ENCODE data around the gene DNAH10. TPM values are rescaled to one million over a fixed set of nuclear protein-coding genes. Genes with fewer than 3 reads are reported as not detected.

DNAH10 gene
- total and polyA plus RNA-seq, 2 of the 13 experiments (the other 11 are each of a cell fraction or from before 2014, with no cell fraction given), result 0.01 to 0.02 TPM

DNA sequence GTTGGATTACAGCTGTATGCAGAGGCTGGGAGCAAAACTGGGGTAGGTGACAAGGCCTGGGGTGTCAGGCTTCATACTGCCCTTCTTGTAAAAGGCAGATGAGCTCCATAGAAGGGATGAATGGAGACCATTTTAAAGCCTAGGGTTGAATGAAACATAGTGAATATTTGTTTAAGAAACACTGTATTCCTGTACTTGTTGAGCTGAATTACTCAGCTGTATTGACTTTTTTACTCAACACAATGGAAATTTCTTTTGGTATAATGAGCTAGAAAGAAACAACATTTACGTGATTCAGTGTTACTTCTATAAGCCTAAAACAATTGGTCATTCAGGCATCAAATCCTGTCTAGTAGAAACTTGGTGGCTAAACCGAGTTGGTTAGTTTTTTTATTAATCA is 35.9 kb upstream of the DNAH10 start:
- WGBS (ENCODE audit: low lambda C conversion rate), result 90% methylated on average over 2 of the region's 2 CpGs
- no peak for DNase-seq (ENCODE audit: low spot score)

More for the DNA sequence above, 35.9 kb upstream of the DNAH10 start:
- Histone ChIP-seq H4K20me1 (ENCODE audit: insufficient read depth, low read length) (no peaks in the 10 kb centered on the region), H3K9me3 (ENCODE audit: low read length) (no peaks in the 10 kb centered on the region), H3K27ac (ENCODE audit: extremely low read length, insufficient read depth, low read length) (no peak overlapping the region), H3K79me2 (ENCODE audit: insufficient read depth, low read length) (no peaks in the 10 kb centered on the region), H3K27me3 (ENCODE audit: control insufficient read depth in 1 of 2, insufficient read depth in 2 of 2, low read length in 2 of 2) (no peaks in the 10 kb centered on the region), H3K4me3 (replicated peaks in 1 of 3; ENCODE audit: insufficient read depth in 1 of 3, low read depth in 2 of 3, low read length in 3 of 3) (no peak overlapping the region), H3K36me3 (replicated peaks in 1 of 2; ENCODE audit: control insufficient read depth in 1 of 2, insufficient read depth in 2 of 2, low read length in 2 of 2) (peaks cover 7 to 62% of the 10 kb centered on the region in 2 experiments), H2AFZ (ENCODE audit: low read length) (no peak overlapping the region), H3K4me2 (ENCODE audit: low read depth, low read length) (no peak overlapping the region), H3K4me1 (ENCODE audit: insufficient read depth, low read length) (no peaks in the 10 kb centered on the region), H3K9ac (ENCODE audit: insufficient read depth, low read depth, low read length) (no peak overlapping the region)
- ChIA-PET CTCF (ENCODE audit: low intra/inter-chr PET ratio, low total read pairs) (no interaction called here), POLR2A (no interaction called here)
- FAIRE-seq (no peak), ATAC-seq (no peak)
- BruUV-seq (replicated peaks), result no TSS peak
- TF ChIP-seq, protein P1, sequence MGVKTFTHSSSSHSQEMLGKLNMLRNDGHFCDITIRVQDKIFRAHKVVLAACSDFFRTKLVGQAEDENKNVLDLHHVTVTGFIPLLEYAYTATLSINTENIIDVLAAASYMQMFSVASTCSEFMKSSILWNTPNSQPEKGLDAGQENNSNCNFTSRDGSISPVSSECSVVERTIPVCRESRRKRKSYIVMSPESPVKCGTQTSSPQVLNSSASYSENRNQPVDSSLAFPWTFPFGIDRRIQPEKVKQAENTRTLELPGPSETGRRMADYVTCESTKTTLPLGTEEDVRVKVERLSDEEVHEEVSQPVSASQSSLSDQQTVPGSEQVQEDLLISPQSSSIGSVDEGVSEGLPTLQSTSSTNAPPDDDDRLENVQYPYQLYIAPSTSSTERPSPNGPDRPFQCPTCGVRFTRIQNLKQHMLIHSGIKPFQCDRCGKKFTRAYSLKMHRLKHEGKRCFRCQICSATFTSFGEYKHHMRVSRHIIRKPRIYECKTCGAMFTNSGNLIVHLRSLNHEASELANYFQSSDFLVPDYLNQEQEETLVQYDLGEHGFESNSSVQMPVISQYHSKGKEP (CRISPR knock-in tag; IDR thresholded peaks at IDR 0.05), result no peak
- TF ChIP-seq ZNF350 (CRISPR knock-in tag; IDR thresholded peaks at IDR 0.05; ENCODE audit: borderline replicate concordance, low read depth) (no peak), THYN1 (CRISPR knock-in tag; IDR thresholded peaks at IDR 0.05; ENCODE audit: borderline replicate concordance, low read depth) (no peak), RXRB (CRISPR knock-in tag; IDR thresholded peaks at IDR 0.05; ENCODE audit: borderline replicate concordance) (no peak), ZFP36L1 (CRISPR knock-in tag; IDR thresholded peaks at IDR 0.05) (no peak), MAFF (IDR thresholded peaks at IDR 0.05; ENCODE audit: low read depth, low read length) (no peak), HNF1B (CRISPR knock-in tag; IDR thresholded peaks at IDR 0.05) (no peak), ZNF430 (CRISPR knock-in tag; IDR thresholded peaks at IDR 0.05) (no peak), NFATC3 (CRISPR knock-in tag; IDR thresholded peaks at IDR 0.05) (no peak), PREB (CRISPR knock-in tag; IDR thresholded peaks at IDR 0.05) (no peak), NFE2L2 (IDR thresholded peaks at IDR 0.05; ENCODE audit: low read length) (no peak), USF2 (IDR thresholded peaks at IDR 0.05; ENCODE audit: low read depth, low read length) (no peak), USF2 (CRISPR knock-in tag; IDR thresholded peaks at IDR 0.05; ENCODE audit: borderline replicate concordance) (no peak), ZNF256 (CRISPR knock-in tag; conservative IDR thresholded peaks at IDR 0.05) (no peak), MBD4 (IDR thresholded peaks at IDR 0.05; ENCODE audit: borderline replicate concordance, low read length) (no peak)
- in situ Hi-C loops (cut with HindIII; ENCODE audit: extremely low pct_ligation_motif_present, low pct_unique_long_range_greater_than_20kb), result no loop called here
- intact Hi-C loops (cut with micrococcal nuclease; ENCODE audit: unreplicated experiment), result no loop called here
